IMR-90 (cell line): ENCODE results near the gene HSFX1. TPM values are rescaled to one million over a fixed set of nuclear protein-coding genes. Genes with fewer than 3 reads are reported as not detected.
"Not testable (repeated sequence)": the region's sequence is repeated elsewhere in the genome, so short reads cannot be mapped to it uniquely, and the experiment has no call there.

Experiments
- ATAC-seq: fragments of 200-7000 bp; cut with Tn5 transposase; 2 replicates; pipeline ENCODE4 v1.9.1; 2020; ENCODE audit warnings: low read depth, mild to moderate bottlenecking, moderate library complexity
- BruUV-seq: library from RNA; stranded (reverse); fragments of 400-500 nt; replicated peaks from 2 replicates; lab custom pipeline; 2021; lab: Mats Ljungman, UMichigan
- CTCF ChIA-PET: fragments of 300-600 bp; formaldehyde crosslinking; extraction: SDS; loops from one replicate; lab custom pipeline; 2021; ENCODE audit warnings: antibody characterized with exemption; lab: Yijun Ruan, JAX
- POLR2A ChIA-PET: fragments of 300-600 bp; sonication (Branson Sonifier 250); formaldehyde crosslinking; loops from one replicate; lab custom pipeline; 2022; ENCODE audit warnings: antibody characterized with exemption; ENCODE audit not compliant: unreplicated experiment; lab: Charles Lee
- DNase-seq: peaks from one replicate; pipeline ENCODE4 v3.0.0; 2013
- H2AFZ ChIP-seq: replicated peaks from 2 replicates; pipeline ENCODE3; 2013; ENCODE audit warnings: low read length, mild to moderate bottlenecking; ENCODE audit not compliant: poor library complexity
- H2AK5ac ChIP-seq: 2 replicates; pipeline ENCODE4 v1.6.1; 2013; ENCODE audit warnings: low read depth, low read length, inconsistent platforms
- H2AK9ac ChIP-seq: replicated peaks from 2 replicates; pipeline ENCODE3; 2013; ENCODE audit warnings: mild to moderate bottlenecking, low read depth, low read length, moderate library complexity; ENCODE audit not compliant: poor library complexity
- H2BK120ac ChIP-seq: 2 replicates; pipeline ENCODE4 v1.6.1; 2013; ENCODE audit warnings: low read depth, low read length, inconsistent platforms
- H2BK15ac ChIP-seq: 3 replicates; pipeline ENCODE4 v1.6.1; 2013; ENCODE audit warnings: low read depth, low read length, inconsistent platforms
- H2BK20ac ChIP-seq: 2 replicates; pipeline ENCODE4 v1.6.1; 2013; ENCODE audit warnings: low read depth, mild to moderate bottlenecking, inconsistent platforms, low read length, moderate library complexity
- H2BK5ac ChIP-seq: 2 replicates; pipeline ENCODE4 v1.6.1; 2013; ENCODE audit warnings: mild to moderate bottlenecking, low read depth, low read length, inconsistent platforms; ENCODE audit not compliant: poor library complexity, severe bottlenecking
- H3K14ac ChIP-seq: replicated peaks from 2 replicates; pipeline ENCODE4 v1.6.1; 2013; ENCODE audit warnings: low read depth, low read length, inconsistent platforms
- H3K18ac ChIP-seq: 2 replicates; pipeline ENCODE4 v1.6.1; 2013; ENCODE audit warnings: low read depth, low read length, control low read depth
- H3K23ac ChIP-seq: 2 replicates; pipeline ENCODE4 v1.6.1; 2013; ENCODE audit warnings: low read depth, low read length, inconsistent platforms
- H3K27ac ChIP-seq: 2 replicates; pipeline ENCODE4 v1.5.1; 2013; ENCODE audit warnings: mild to moderate bottlenecking, control low read depth, low read length; ENCODE audit not compliant: insufficient read depth
- H3K27me3 ChIP-seq: 2 replicates; pipeline ENCODE4 v1.6.1; 2013; ENCODE audit warnings: low read length; ENCODE audit not compliant: control insufficient read depth, insufficient read depth
- H3K36me3 ChIP-seq: 2 replicates; pipeline ENCODE4 v1.6.1; 2013; ENCODE audit warnings: low read length, mixed read lengths; ENCODE audit not compliant: control insufficient read depth, insufficient read depth
- H3K4ac ChIP-seq: 2 replicates; pipeline ENCODE4 v1.6.1; 2013; ENCODE audit warnings: low read depth, low read length, inconsistent platforms
- H3K4me1 ChIP-seq: 2 replicates; pipeline ENCODE4 v1.6.1; 2013; ENCODE audit warnings: low read length, mixed read lengths; ENCODE audit not compliant: control insufficient read depth, insufficient read depth
- H3K4me2 ChIP-seq: 2 replicates; pipeline ENCODE4 v1.6.1; 2013; ENCODE audit warnings: low read depth, mild to moderate bottlenecking, control low read depth, low read length, moderate library complexity
- H3K4me3 ChIP-seq: 2 replicates; pipeline ENCODE4 v1.5.1; 2013; ENCODE audit warnings: low read depth, mild to moderate bottlenecking, control low read depth, low read length, moderate library complexity; ENCODE audit not compliant: insufficient read depth
- H3K56ac ChIP-seq: 2 replicates; pipeline ENCODE4 v1.6.1; 2013; ENCODE audit warnings: low read length, inconsistent platforms; ENCODE audit not compliant: insufficient read depth; ENCODE audit errors: extremely low read depth
- H3K79me1 ChIP-seq, 2 experiments: 2 replicates each; pipeline ENCODE4 v1.6.1; 2013; ENCODE audit warnings: low read length in 2 of 2, inconsistent platforms in 1 of 2, low read depth in 1 of 2
- H3K9ac ChIP-seq: 2 replicates; pipeline ENCODE4 v1.6.1; 2013; ENCODE audit warnings: low read depth, low read length, control low read depth
- H3K9me1 ChIP-seq: 2 replicates; pipeline ENCODE4 v1.6.1; 2013; ENCODE audit warnings: low read length, inconsistent platforms; ENCODE audit not compliant: insufficient read depth
- H3K9me3 ChIP-seq: 2 replicates; pipeline ENCODE4 v1.6.1; 2013; ENCODE audit warnings: low read length; ENCODE audit not compliant: control insufficient read depth, insufficient read depth
- H4K20me1 ChIP-seq: 2 replicates; pipeline ENCODE4 v1.6.1; 2013; ENCODE audit warnings: low read length, inconsistent platforms; ENCODE audit not compliant: insufficient read depth
- H4K5ac ChIP-seq: 2 replicates; pipeline ENCODE4 v1.6.1; 2013; ENCODE audit warnings: mild to moderate bottlenecking, low read depth, low read length, control low read depth
- H4K8ac ChIP-seq, 2 experiments: 2 replicates each; pipeline ENCODE4 v1.6.1; 2013; ENCODE audit warnings: low read depth in 2 of 2, low read length in 2 of 2, control low read depth in 1 of 2, inconsistent platforms in 1 of 2
- H4K91ac ChIP-seq: 2 replicates; pipeline ENCODE4 v1.6.1; 2013; ENCODE audit warnings: low read depth, low read length, inconsistent platforms; ENCODE audit not compliant: insufficient read depth
- WGBS, 2 experiments: methylation state at CpG; one replicate each; pipeline versions ENCODE4 v1.1.5 to v1.1.7; 2013; ENCODE audit warnings: missing lambda C conversion rate in 2 of 2; ENCODE audit not compliant: insufficient read length in 1 of 2; ENCODE audit errors: extremely low coverage in 2 of 2; 5-methylcytosine and 5-hydroxymethylcytosine counted together
- dilution Hi-C: fragments of 300-500 bp; cut with HindIII; formaldehyde crosslinking; loops from one replicate; pipeline ENCODE4 v1.14.3; 2018; ENCODE audit warnings: low sequenced_read_pairs; ENCODE audit not compliant: unreplicated experiment
- in situ Hi-C: fragments of 300-500 bp; cut with MboI; formaldehyde crosslinking; loops from 3 replicates; pipeline ENCODE4 v1.14.3; 2019; ENCODE audit warnings: low sequenced_read_pairs, inconsistent platforms, mixed read lengths
- intact Hi-C: fragments of 100-400 bp; cut with micrococcal nuclease; formaldehyde crosslinking; loops from 2 replicates; pipeline ENCODE4 v1.10.0; 2022
- polyA plus RNA-seq, 3 experiments: library from polyadenylated mRNA; depleted of rRNA; stranded (reverse); fragments of >200 nt; gene quantifications; 2 replicates each; pipeline ENCODE4 v1.2.3, GENCODE V29; 2012; ENCODE audit warnings: low replicate concordance in 1 of 3
- total RNA-seq: library from RNA; depleted of rRNA; stranded (reverse); fragments of >200 nt; gene quantifications from 2 replicates; pipeline ENCODE4 v1.2.3, GENCODE V29; 2012

HSFX1 gene
- total and polyA plus RNA-seq, 2 of the 4 experiments (the other 2 are of a cell fraction) = 0.18 to 0.36 TPM

GRCh38 chrX:149795531-149795930, 21.7 kb downstream of the HSFX1 start:
- H3K9me3 ChIP-seq, H2BK20ac ChIP-seq, H3K56ac ChIP-seq, H3K79me1 ChIP-seq, H4K20me1 ChIP-seq, H4K8ac ChIP-seq, H3K14ac ChIP-seq, POLR2A ChIA-PET, H3K4me2 ChIP-seq, H2BK120ac ChIP-seq, in situ Hi-C loops, H3K27ac ChIP-seq, H3K4me3 ChIP-seq, H3K36me3 ChIP-seq, H3K4ac ChIP-seq, dilution Hi-C loops, H2AK5ac ChIP-seq, H3K4me1 ChIP-seq, H2BK5ac ChIP-seq, H2BK15ac ChIP-seq, H2AK9ac ChIP-seq, H3K27me3 ChIP-seq, H3K18ac ChIP-seq, DNase-seq, H3K9me1 ChIP-seq, H4K5ac ChIP-seq, CTCF ChIA-PET, H3K9ac ChIP-seq, intact Hi-C loops, H3K23ac ChIP-seq, BruUV-seq, H4K91ac ChIP-seq, H2AFZ ChIP-seq: not testable (repeated sequence)
- ATAC-seq = peak; percentile 81
- WGBS, 2 experiments = no CpG with 5 or more reads among the region's 1 CpG
